Femur (tissue), 1 donor: Measurements from ENCODE around the gene GNPTAB.

ENCODE experiments used
- DNase-seq: peaks from one replicate; pipeline ENCODE4 v3.0.0-alpha.2; 2017

GNPTAB gene

GRCh38 chr12:101729842-101730241 lies 100.9 kb downstream of the GNPTAB start:
- DNase-seq = no peak

DNA sequence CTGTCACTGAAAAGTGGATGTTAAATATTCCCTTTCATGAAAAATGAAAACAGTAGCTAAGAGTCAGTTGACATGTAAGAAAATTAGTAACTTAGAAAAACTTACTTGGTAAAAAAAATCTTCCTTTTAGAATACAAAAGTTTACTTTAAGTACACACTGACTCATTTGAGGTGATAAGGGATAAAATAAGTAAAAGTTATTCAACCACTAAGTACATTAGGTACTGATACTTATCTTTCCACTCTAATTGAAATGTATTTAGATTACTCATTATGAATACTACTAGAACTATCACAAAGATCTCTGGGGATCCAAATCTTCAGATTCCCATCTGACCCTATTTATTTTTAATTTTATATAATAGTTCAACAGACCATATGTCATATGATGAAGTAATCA lies 103.7 kb downstream of the GNPTAB start:
- no peak for DNase-seq

DNA sequence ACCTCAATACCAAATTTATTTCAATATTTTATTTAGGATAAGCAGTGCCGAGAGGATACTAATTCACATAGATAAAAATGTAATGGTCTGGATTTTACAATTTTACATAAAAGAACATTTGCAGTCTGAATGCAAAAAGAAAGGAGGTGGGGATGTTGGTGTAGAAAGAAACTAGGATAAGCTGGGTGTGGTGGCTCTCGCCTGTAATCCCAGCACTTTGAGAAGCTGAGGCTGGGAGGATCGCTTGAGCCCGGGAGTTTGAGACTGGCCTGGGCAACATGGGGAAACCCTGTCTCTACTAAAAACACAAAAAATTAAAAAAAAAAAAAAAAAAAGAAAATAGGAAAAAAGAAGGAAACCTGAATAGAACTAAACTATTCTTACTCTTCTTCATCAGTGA lies 108.4 kb downstream of the GNPTAB start:
- no peak for DNase-seq

DNA sequence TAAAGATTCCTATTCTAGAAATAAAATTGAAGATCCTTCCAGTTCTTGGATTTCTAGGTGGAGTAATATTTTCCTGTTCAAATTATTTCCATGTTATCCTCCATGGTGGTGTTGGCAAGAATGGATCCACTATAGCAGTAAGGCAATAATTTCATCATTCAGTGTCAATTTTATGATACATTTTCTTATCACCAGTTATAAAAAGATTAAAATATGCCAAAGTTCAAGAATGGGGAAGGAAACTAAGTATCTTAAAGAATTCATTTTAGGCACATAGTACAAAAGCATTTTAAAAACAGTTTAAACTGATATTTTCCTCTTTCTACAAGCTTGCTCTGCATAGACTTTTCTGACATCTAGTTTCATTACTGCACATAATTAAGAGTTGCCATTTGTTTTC lies 110.6 kb downstream of the GNPTAB start:
- no peak for DNase-seq

GRCh38 chr12:101719566-101719965 lies 111.2 kb downstream of the GNPTAB start:
- DNase-seq = no peak

DNA sequence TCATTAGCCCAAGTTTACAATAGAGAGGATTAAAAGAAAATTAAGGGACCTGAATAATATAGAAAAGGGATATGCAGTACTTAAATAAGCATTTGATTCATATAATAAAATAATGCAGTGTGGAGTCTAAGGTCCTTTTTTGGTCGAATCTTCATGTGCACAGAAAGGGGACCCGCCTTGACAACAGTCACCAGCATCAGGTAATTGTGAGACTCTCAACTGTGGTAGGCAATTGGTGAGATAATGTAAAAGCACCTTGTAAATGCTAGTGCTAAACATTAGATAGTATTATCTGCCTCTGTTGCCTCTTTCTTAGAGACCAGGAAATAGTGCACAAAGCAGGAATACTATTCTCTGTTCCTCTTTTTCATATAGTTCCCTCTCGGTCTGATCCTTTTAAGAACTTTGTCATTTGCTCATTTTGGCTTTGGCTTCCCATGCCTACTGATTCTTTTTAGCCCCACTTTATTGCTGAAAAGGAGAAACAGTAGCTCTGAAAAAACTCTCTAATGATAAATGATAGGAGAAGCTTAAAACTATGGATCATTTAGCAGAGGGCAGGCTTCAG lies 115.8 kb downstream of the GNPTAB start:
- DNase-seq = no peak

GRCh38 chr12:101713930-101714329 lies 116.8 kb downstream of the GNPTAB start:
- no peak for DNase-seq

DNA sequence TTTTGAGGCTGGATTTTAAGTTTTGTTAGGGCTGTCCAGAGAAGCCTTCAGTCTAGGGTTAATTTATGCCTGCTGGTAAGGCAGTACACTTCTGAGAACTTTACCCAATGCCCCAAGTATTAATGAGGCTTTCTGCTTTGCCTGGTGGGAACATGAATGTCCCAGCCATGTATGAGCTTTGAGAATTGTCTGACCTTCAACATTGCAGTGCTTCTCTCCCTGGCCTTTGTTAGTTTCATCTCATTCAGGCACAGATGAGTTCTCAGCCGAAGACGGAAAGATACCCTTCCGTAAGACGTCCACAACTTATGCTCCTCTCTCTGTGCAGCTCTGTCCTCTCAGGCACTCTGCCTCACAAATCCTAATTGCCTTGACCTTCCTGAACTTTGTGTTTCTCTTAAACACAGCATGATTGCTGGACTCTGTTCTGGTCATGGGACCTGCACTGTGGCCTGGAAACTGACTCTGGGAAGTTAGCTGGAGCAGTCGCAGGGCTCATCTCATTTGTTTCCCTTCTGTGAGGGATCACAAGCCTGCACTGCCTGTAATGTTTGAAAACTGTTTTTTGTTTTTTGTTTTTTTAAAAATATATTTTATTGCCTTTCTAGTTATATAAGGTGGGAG lies 117.6 kb downstream of the GNPTAB start:
- no peak for DNase-seq

DNA sequence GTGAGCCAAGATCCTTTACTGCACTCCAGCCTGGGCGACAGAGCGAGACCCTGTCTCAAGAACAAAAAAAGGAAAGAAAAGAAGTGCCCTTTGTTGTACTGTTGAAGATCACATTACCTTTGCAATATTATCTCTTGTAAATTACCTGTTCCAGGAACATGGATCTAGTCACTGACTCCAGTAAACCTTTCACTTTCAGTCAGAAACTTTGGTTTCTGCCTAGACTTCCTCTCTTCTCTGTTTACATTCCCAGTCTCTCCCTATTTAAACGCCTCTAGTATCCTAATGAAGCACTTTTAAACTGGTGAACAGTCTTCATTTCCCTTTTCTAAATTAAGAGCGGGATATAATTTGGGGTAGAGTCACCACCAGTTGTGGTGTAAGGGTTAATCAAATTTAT lies 120.5 kb downstream of the GNPTAB start:
- no peak for DNase-seq

GRCh38 chr12:101707131-101707782 lies 123.5 kb downstream of the GNPTAB start:
- no peak for DNase-seq

- DNase-seq = no peak
These were observed 124.4 kb downstream of the GNPTAB start for GRCh38 chr12:101706403-101706802.

DNA sequence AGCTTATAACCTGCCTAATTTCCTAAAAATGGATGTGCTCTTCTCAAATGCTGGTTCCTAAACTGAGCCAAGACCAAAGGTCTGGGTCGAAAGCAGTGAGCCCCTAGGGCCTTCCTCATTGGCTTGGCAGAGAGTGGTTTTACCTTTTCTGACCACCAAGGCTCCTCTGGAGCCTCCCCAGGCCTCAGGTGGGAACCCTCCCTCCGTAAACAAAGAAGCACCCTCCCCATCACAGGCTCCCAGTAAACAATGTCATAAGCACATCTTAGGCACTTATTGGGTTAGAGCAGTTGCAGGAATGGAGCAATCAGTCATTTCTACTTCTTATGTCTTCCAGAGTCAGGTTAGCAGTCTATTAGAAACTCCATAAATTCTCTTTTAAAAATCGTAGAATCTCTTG lies 127.3 kb downstream of the GNPTAB start:
- no peak for DNase-seq

GRCh38 chr12:101700299-101700820 lies 130.4 kb downstream of the GNPTAB start:
- DNase-seq = no peak

DNA sequence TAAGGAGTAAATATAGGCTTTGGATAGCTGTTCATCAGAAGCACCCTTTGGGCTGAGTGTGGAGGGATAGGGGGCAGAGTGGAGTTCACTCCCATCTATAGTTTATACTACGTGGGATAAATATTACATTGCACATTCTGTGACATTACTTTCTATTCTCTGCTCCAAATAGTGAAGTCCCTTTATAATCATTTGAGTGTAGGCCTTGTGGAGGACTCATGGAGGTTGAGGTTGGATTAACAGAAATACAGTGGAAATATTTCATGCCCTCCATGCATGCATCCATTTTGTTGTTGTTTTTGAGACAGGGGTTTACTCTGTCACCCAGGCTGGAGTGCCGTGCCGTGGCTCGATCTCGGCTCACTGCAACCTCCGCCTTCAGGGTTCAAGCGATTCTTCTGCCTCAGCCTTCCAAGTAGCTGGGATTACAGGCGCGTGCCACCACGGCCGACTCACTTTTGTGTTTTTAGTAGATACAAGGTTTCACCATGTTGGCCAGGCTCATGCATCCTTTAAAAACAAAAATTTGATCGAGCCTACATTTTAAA lies 131.9 kb downstream of the GNPTAB start:
- DNase-seq = no peak

- peak; percentile 52 for DNase-seq
These were observed 132.6 kb downstream of the GNPTAB start for GRCh38 chr12:101697930-101698799.

DNA sequence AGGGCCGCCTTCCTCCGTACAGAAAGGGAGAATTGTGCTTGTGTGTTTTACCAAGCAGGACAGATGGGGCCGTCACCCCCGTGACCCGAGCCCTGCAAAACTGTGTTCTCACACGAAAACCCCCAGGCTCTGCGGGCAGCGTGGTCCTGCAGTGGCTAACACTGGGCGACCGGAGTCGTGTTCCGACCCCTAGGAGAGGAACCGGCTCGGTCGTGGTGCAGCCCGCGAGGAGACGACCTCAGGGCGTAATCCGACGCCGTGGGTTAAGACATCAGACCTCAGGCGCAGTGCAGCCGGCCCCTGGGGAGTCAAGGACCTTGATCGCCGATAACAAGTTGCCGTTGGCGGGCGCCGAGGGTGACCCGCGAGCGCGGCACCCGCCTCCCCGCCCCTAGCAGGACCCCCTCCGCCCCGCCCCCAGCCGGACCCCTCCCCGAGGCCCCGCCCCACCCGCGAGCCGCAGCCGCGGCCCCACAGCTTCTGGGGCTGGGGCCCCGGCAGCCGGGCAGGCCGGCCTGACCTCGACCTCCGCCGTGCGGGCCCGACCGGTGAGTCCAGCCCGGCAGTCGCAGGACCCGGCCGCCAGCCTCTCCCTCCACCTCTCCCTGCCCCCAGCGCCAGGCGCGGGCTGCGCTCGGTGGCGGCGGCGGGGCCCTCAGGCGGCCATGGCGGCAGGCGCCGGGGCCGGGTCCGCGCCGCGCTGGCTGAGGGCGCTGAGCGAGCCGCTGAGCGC lies 133.4 kb downstream of the GNPTAB start, which contains the start of gene CHPT1:
Gene CHPT1 (plus strand): TSS at position 444 of the 733 bp plus-strand sequence. CDS start 222 bp downstream, at position 666.
- peak; percentile 78 for DNase-seq

DNA sequence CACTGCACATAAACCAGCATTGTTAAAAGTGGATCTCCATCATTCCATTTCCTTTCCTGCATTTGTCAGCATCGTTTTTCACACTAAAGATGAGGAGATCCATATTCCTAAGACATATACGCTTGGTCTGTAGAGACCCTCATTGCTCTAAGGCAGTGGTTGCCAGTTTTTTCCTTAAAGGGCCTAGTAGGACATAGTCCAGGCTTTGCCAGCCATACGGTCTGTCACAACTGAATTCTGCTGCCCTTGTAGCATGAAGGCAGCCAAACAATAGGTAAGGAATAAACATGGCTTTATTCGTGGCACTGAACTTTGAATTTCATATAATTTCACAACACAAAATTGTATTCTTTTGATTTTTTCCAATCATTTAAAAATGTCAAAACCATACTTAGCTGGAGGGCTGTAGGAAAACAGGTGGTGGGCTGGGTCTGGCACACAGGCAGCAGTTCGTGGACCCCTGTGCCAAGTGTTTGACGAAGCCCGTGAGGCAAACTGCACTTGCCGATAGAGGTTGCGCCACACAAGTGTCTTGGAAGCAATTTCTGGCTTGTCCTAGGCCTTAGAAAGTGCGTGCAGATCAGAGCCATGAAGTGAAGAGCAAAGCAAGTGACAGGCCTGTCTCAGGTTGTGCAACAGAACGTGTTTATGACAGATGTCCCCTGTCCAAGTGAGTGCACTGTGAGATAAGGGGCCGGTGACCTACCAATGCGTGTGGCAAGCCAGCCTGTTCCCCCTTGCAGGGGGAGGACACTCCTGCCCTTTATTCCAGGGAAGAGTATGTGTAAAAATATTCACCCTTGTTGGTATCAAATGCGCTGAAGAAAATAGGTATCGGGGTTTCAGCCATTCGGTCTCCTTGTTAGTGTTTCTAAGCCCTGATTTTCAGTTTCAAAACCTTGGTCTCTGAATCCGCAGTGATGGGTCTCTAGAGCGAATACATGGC lies 134.2 kb downstream of the GNPTAB start:
- DNase-seq = peak; percentile 44

DNA sequence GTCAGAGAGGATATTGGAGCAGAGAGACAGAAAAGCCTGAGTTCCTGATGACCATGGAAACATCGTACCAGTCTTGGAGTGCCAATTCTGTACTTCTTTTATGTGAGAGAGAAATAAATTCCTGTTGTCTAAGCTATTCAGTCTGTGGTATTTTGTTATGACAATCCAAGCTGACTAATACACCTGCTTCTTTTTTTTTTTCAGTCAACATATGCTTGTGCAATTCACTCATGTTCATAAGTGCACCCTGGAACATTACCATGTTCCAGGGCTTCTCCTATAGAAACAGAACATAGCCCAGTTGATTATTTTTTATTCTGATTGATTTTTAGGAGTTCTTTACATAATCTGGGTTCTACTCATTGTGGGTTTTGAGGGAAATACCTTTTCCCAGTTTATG lies 135.1 kb downstream of the GNPTAB start:
- no peak for DNase-seq
